GM23338 (cell line): ENCODE measurements around the gene GSTM1. TPM values are rescaled to one million over a fixed set of nuclear protein-coding genes. Genes with fewer than 3 reads are reported as not detected.
"Not testable (repeated sequence)": the region's sequence is repeated elsewhere in the genome, so short reads cannot be mapped to it uniquely, and the experiment has no call there.

ENCODE experiments used
- ATAC-seq: fragments of 200-7000 bp; cut with Tn5 transposase; 3 replicates; pipeline ENCODE4 v1.9.1; 2020
- DNase-seq: peaks from one replicate; pipeline ENCODE4 v3.0.0-alpha.2; 2015; ENCODE audit warnings: low spot score
- H2AFZ ChIP-seq: fragments of 200-600 bp; sonication (generic); 2 replicates; pipeline ENCODE4 v1.8.0; 2016; ENCODE audit warnings: antibody characterized with exemption, mild to moderate bottlenecking, moderate library complexity
- H3F3A ChIP-seq: fragments of 200-600 bp; sonication (generic); replicated peaks from 2 replicates; pipeline ENCODE4 v1.8.0; 2017; ENCODE audit warnings: antibody characterized with exemption, mixed run types, low read depth
- H3K27ac ChIP-seq: fragments of 200-600 bp; sonication (generic); 2 replicates; pipeline ENCODE4 v1.6.1; 2016; ENCODE audit warnings: low read depth
- H3K27me3 ChIP-seq: fragments of 200-600 bp; sonication (generic); 2 replicates; pipeline ENCODE4 v1.8.0; 2016; ENCODE audit warnings: mild to moderate bottlenecking, mixed run types, moderate library complexity; ENCODE audit not compliant: insufficient read depth
- H3K36me3 ChIP-seq: fragments of 200-600 bp; sonication (generic); 2 replicates; pipeline ENCODE4 v1.8.0; 2016; ENCODE audit warnings: mild to moderate bottlenecking; ENCODE audit not compliant: insufficient read depth
- H3K4me1 ChIP-seq: fragments of 200-600 bp; sonication (generic); 2 replicates; pipeline ENCODE4 v1.8.0; 2016; ENCODE audit warnings: mild to moderate bottlenecking, moderate library complexity; ENCODE audit not compliant: insufficient read depth
- H3K4me2 ChIP-seq: fragments of 200-600 bp; sonication (generic); 2 replicates; pipeline ENCODE4 v1.7.1; 2017; ENCODE audit warnings: mixed run types
- H3K4me3 ChIP-seq: fragments of 200-600 bp; sonication (generic); 2 replicates; pipeline ENCODE4 v1.6.1; 2016; ENCODE audit warnings: mixed run types
- H3K79me2 ChIP-seq: fragments of 200-600 bp; sonication (generic); replicated peaks from 2 replicates; pipeline ENCODE4 v1.8.0; 2017; ENCODE audit warnings: mild to moderate bottlenecking; ENCODE audit not compliant: insufficient read depth
- H3K9me2 ChIP-seq: fragments of 200-600 bp; sonication (generic); 2 replicates; pipeline ENCODE4 v1.8.0; 2017; ENCODE audit not compliant: insufficient read depth
- H4K20me1 ChIP-seq: fragments of 200-600 bp; sonication (generic); replicated peaks from 2 replicates; pipeline ENCODE4 v1.8.0; 2017; ENCODE audit warnings: mild to moderate bottlenecking; ENCODE audit not compliant: insufficient read depth
- H3K27ac Mint-ChIP-seq: 2 replicates; pipeline ENCODE4 v1.8.0; 2020; ENCODE audit warnings: inconsistent platforms, mild to moderate bottlenecking, moderate library complexity, mixed read lengths
- H3K27me3 Mint-ChIP-seq: 3 replicates; pipeline ENCODE4 v1.8.0; 2022; ENCODE audit warnings: low read depth, mild to moderate bottlenecking, moderate library complexity, mixed read lengths, inconsistent platforms; ENCODE audit not compliant: insufficient read depth, poor library complexity
- H3K36me3 Mint-ChIP-seq: 3 replicates; pipeline ENCODE4 v1.8.0; 2021; ENCODE audit warnings: low read depth, mild to moderate bottlenecking, inconsistent platforms, moderate library complexity, mixed read lengths
- H3K4me1 Mint-ChIP-seq: 3 replicates; pipeline ENCODE4 v1.8.0; 2020; ENCODE audit warnings: mild to moderate bottlenecking, inconsistent platforms, mixed read lengths
- H3K4me3 Mint-ChIP-seq: 3 replicates; pipeline ENCODE4 v1.8.0; 2021; ENCODE audit warnings: moderate library complexity, mild to moderate bottlenecking, inconsistent platforms, mixed read lengths
- H3K9me3 Mint-ChIP-seq: 3 replicates; pipeline ENCODE4 v1.8.0; 2020; ENCODE audit warnings: moderate library complexity, mild to moderate bottlenecking, inconsistent platforms, mixed read lengths
- CREB1 ChIP-seq: fragments of 250-450 bp; sonication (Bioruptor Pico); IDR thresholded peaks from 2 replicates; pipeline ENCODE4 v1.5.0; 2020; ENCODE audit warnings: low read depth, mild to moderate bottlenecking, moderate library complexity
- CTCF ChIP-seq, 2 experiments: fragments of 200-600 bp in 1 of 2; sonication (generic) in 1 of 2; conservative IDR thresholded peaks; 2 replicates each; pipeline versions ENCODE4 v1.5.1 to v1.6.1; 2016 to 2017; ENCODE audit warnings: antibody characterized with exemption in 2 of 2, low read depth in 2 of 2, mild to moderate bottlenecking in 2 of 2, moderate library complexity in 1 of 2
- EZH2 ChIP-seq: fragments of 200-600 bp; sonication (generic); IDR thresholded peaks from one replicate; pipeline ENCODE4 v1.8.0; 2017; ENCODE audit warnings: antibody characterized with exemption, mild to moderate bottlenecking, low read depth; ENCODE audit not compliant: unreplicated experiment
- EZH2phosphoT487 ChIP-seq: fragments of 200-600 bp; sonication (generic); IDR thresholded peaks from one replicate; pipeline ENCODE4 v1.8.1; 2018; ENCODE audit warnings: antibody characterized with exemption; ENCODE audit not compliant: unreplicated experiment
- JUNB ChIP-seq: IDR thresholded peaks from one replicate; pipeline ENCODE4 v1.6.1; 2016; ENCODE audit warnings: antibody characterized with exemption; ENCODE audit not compliant: unreplicated experiment
- NANOG ChIP-seq: IDR thresholded peaks from 2 replicates; pipeline ENCODE4 v1.6.1; 2016; ENCODE audit warnings: antibody characterized with exemption, borderline replicate concordance
- POLR2AphosphoS5 ChIP-seq: IDR thresholded peaks from 2 replicates; pipeline ENCODE4 v1.6.1; 2016; ENCODE audit warnings: antibody characterized with exemption, low read depth
- STAT1 ChIP-seq: IDR thresholded peaks from one replicate; pipeline ENCODE4 v1.6.1; 2016; ENCODE audit warnings: antibody characterized with exemption; ENCODE audit not compliant: unreplicated experiment
- ZNF114 ChIP-seq: fragments of 250-450 bp; sonication (Bioruptor Pico); IDR thresholded peaks from 2 replicates; pipeline ENCODE4 v1.5.0; 2020; ENCODE audit warnings: mild to moderate bottlenecking, moderate library complexity
- ZNF331 ChIP-seq: fragments of 250-450 bp; sonication (Bioruptor Pico); IDR thresholded peaks from 2 replicates; pipeline ENCODE4 v1.5.0; 2020; ENCODE audit warnings: low read depth, mild to moderate bottlenecking, moderate library complexity
- polyA plus RNA-seq: library from polyadenylated mRNA; unstranded; fragments of >200 nt; fragmentation: Nextera tagmentation; extraction: Ambion mirVana; gene quantifications from 2 replicates; pipeline ENCODE4 v1.2.1, GENCODE V29; 2016
- total RNA-seq: library from RNA; depleted of rRNA; stranded (reverse); fragments of >200 nt; shearing (Covaris generic); gene quantifications from 2 replicates; pipeline ENCODE4 v1.2.3, GENCODE V29; 2014
- TF ChIP-seq, protein P1 (sequence below): IDR thresholded peaks from one replicate; pipeline ENCODE4 v1.6.1; 2018; ENCODE audit warnings: antibody characterized with exemption; ENCODE audit not compliant: unreplicated experiment
- TF ChIP-seq, protein P2 (sequence below): IDR thresholded peaks from 2 replicates; pipeline ENCODE4 v1.6.1; 2016; ENCODE audit warnings: antibody characterized with exemption

The GSTM1 gene
- total and polyA plus RNA-seq, 2 experiments from 2014 or later, result not detected

DNA sequence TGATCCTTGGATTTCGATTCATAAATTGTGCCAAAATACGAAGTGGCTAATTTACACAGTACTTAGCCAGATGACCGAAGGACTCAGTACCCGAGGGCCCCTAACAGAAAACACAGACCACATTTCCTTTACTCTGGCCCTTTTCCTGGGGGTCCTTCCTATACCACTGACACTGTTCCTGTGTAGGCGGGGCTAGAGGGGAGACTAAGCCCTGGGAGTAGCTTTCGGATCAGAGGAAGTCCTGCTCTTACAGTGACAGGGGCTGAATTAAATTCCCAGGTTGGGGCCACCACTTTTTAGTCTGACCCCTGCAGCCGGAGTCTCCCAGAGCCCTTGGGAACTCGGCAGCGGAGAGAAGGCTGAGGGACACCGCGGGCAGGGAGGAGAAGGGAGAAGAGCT, 508 bp upstream of the GSTM1 start:
- not testable (repeated sequence) for H3K4me3 Mint-ChIP-seq, H3K27ac ChIP-seq, H3K27me3 ChIP-seq, H3K79me2 ChIP-seq, DNase-seq, H3K36me3 ChIP-seq, H3K36me3 Mint-ChIP-seq, H3K4me3 ChIP-seq, H3K9me2 ChIP-seq, ATAC-seq, H3K27me3 Mint-ChIP-seq, H3K9me3 Mint-ChIP-seq, H2AFZ ChIP-seq, H3F3A ChIP-seq, H4K20me1 ChIP-seq, H3K4me1 Mint-ChIP-seq, H3K4me2 ChIP-seq, H3K4me1 ChIP-seq, H3K27ac Mint-ChIP-seq

- ATAC-seq (no peak), DNase-seq (no peak)
- H3K27ac ChIP-seq, result no peak overlapping the region
- H3F3A ChIP-seq, result no peaks in the 10 kb centered on the region
- no peak overlapping the region for H3K4me3 Mint-ChIP-seq
- no peak overlapping the region for H3K4me2 ChIP-seq
- H3K9me2 ChIP-seq, result no peaks in the 10 kb centered on the region
- no peak for TF ChIP-seq JUNB
- no peak overlapping the region for H2AFZ ChIP-seq
- H3K27ac Mint-ChIP-seq, result no peak overlapping the region
- H3K4me1 Mint-ChIP-seq, result no peaks in the 10 kb centered on the region
- H4K20me1 ChIP-seq, result no peaks in the 10 kb centered on the region
- no peaks in the 10 kb centered on the region for H3K27me3 ChIP-seq
- H3K27me3 Mint-ChIP-seq, result no peaks in the 10 kb centered on the region
- H3K36me3 ChIP-seq, result no peaks in the 10 kb centered on the region
- no peaks in the 10 kb centered on the region for H3K4me1 ChIP-seq
- no peaks in the 10 kb centered on the region for H3K36me3 Mint-ChIP-seq
- no peaks in the 10 kb centered on the region for H3K9me3 Mint-ChIP-seq
- H3K4me3 ChIP-seq, result no peak overlapping the region
- no peaks in the 10 kb centered on the region for H3K79me2 ChIP-seq
Measured at GRCh38 chr1:109689844-109690405, 2.3 kb downstream of the GSTM1 start.

DNA sequence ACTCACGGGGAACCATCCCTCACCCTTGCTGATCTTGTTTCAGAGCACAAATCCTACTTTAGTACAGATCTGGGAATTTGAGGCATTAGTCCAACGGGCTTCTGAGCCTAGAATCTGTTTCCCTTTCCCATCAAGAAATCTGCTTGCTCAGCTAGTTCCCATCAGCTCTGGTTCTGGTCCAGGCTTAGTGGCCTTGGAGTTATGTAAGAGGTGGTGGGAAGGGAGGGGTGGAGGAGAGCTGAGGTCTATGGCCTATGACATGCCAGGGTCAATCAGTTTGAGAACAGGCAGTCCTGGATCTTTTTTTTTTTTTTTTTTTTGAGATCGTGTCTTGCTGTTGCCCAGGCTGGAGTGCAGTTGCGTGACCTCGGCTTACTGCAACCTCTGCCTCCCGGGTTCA, 4.1 kb downstream of the GSTM1 start:
- H3K4me2 ChIP-seq, result no peak overlapping the region
- H3K79me2 ChIP-seq, result no peaks in the 10 kb centered on the region
- ATAC-seq (no peak), DNase-seq (no peak)
- no peaks in the 10 kb centered on the region for H4K20me1 ChIP-seq
- Mint-ChIP-seq H3K36me3 (no peaks in the 10 kb centered on the region), H3K27ac (no peak overlapping the region), H3K9me3 (no peaks in the 10 kb centered on the region), H3K4me1 (no peaks in the 10 kb centered on the region), H3K4me3 (no peak overlapping the region), H3K27me3 (no peaks in the 10 kb centered on the region)
- H3K4me3 ChIP-seq, result no peak overlapping the region
- no peaks in the 10 kb centered on the region for H3K9me2 ChIP-seq
- no peaks in the 10 kb centered on the region for H3K27me3 ChIP-seq
- no peaks in the 10 kb centered on the region for H3K36me3 ChIP-seq
- H3K27ac ChIP-seq, result no peak overlapping the region
- H3K4me1 ChIP-seq, result no peaks in the 10 kb centered on the region
- H3F3A ChIP-seq, result no peaks in the 10 kb centered on the region
- H2AFZ ChIP-seq, result no peak overlapping the region
- TF ChIP-seq CTCF (conservative IDR thresholded peaks at IDR 0.05; ENCODE audit: low read depth in 2 of 2), result no peak
- TF ChIP-seq POLR2AphosphoS5, result no peak
- no peak for TF ChIP-seq EZH2phosphoT487
- TF ChIP-seq JUNB, result no peak
- TF ChIP-seq, protein P1, sequence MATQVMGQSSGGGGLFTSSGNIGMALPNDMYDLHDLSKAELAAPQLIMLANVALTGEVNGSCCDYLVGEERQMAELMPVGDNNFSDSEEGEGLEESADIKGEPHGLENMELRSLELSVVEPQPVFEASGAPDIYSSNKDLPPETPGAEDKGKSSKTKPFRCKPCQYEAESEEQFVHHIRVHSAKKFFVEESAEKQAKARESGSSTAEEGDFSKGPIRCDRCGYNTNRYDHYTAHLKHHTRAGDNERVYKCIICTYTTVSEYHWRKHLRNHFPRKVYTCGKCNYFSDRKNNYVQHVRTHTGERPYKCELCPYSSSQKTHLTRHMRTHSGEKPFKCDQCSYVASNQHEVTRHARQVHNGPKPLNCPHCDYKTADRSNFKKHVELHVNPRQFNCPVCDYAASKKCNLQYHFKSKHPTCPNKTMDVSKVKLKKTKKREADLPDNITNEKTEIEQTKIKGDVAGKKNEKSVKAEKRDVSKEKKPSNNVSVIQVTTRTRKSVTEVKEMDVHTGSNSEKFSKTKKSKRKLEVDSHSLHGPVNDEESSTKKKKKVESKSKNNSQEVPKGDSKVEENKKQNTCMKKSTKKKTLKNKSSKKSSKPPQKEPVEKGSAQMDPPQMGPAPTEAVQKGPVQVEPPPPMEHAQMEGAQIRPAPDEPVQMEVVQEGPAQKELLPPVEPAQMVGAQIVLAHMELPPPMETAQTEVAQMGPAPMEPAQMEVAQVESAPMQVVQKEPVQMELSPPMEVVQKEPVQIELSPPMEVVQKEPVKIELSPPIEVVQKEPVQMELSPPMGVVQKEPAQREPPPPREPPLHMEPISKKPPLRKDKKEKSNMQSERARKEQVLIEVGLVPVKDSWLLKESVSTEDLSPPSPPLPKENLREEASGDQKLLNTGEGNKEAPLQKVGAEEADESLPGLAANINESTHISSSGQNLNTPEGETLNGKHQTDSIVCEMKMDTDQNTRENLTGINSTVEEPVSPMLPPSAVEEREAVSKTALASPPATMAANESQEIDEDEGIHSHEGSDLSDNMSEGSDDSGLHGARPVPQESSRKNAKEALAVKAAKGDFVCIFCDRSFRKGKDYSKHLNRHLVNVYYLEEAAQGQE, result no peak
- TF ChIP-seq CREB1 (CRISPR knock-in tag), result no peak
- TF ChIP-seq STAT1, result no peak
- TF ChIP-seq NANOG, result no peak
- no peak for TF ChIP-seq EZH2
- TF ChIP-seq, protein P2, sequence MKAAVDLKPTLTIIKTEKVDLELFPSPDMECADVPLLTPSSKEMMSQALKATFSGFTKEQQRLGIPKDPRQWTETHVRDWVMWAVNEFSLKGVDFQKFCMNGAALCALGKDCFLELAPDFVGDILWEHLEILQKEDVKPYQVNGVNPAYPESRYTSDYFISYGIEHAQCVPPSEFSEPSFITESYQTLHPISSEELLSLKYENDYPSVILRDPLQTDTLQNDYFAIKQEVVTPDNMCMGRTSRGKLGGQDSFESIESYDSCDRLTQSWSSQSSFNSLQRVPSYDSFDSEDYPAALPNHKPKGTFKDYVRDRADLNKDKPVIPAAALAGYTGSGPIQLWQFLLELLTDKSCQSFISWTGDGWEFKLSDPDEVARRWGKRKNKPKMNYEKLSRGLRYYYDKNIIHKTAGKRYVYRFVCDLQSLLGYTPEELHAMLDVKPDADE, result no peak
- no peak for TF ChIP-seq ZNF114 (CRISPR knock-in tag)
- no peak for TF ChIP-seq ZNF331 (CRISPR knock-in tag)
